Testis (tissue), 2 donors: ENCODE measurements around the gene CBR3.

Experiments used
- POLR2A ChIP-seq: fragments of 450-650 bp; IDR thresholded peaks from one replicate; pipeline ENCODE4 v1.6.1; 2017; ENCODE audit warnings: antibody characterized with exemption, mild to moderate bottlenecking, moderate library complexity
- TF ChIP-seq, protein P1 (sequence below), 3 experiments: fragments of 450-650 bp in 2 of 3; fragments of 200-600 bp in 1 of 3; sonication (generic) in 1 of 3; IDR thresholded peaks; one replicate each; pipeline ENCODE4 v1.5.1; 2016 to 2019; ENCODE audit warnings: antibody characterized with exemption in 3 of 3, mild to moderate bottlenecking in 2 of 3, moderate library complexity in 1 of 3

DNA sequence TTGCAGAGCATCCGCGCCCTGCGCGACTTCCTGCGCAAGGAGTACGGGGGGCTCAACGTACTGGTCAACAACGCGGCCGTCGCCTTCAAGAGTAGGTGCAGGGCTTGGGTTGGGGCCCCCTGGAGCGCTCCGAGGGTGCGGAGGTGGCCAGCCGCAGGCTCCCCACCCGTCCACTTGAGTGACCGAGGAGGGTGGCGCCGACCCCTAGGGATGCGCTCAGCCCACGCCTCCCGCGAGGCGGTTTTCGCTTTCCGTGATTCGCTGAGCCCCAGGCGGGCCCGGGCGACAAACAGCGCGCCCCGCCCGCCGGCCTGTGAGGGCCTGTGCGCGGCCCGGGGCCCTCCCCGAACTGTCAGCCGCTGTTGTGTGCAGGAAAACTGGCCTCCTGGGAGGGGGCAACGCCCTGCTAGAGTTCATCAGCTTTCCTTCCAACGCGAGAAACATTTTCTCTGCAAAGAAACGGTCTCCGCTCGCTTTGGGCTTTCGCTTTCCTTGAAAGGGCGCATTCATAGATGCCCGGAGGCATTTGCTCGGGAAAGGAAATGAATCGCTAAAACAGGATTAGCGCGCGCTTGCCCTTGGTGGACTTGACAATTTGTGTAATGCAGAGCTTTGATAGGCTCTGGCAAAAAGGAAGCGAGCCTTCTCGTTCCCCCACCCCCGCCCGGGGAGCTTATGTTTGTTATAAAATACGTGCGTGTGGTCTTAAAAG lies 668 bp downstream of the CBR3 start:
- TF ChIP-seq, protein P1, sequence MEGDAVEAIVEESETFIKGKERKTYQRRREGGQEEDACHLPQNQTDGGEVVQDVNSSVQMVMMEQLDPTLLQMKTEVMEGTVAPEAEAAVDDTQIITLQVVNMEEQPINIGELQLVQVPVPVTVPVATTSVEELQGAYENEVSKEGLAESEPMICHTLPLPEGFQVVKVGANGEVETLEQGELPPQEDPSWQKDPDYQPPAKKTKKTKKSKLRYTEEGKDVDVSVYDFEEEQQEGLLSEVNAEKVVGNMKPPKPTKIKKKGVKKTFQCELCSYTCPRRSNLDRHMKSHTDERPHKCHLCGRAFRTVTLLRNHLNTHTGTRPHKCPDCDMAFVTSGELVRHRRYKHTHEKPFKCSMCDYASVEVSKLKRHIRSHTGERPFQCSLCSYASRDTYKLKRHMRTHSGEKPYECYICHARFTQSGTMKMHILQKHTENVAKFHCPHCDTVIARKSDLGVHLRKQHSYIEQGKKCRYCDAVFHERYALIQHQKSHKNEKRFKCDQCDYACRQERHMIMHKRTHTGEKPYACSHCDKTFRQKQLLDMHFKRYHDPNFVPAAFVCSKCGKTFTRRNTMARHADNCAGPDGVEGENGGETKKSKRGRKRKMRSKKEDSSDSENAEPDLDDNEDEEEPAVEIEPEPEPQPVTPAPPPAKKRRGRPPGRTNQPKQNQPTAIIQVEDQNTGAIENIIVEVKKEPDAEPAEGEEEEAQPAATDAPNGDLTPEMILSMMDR (IDR thresholded peaks at IDR 0.05), result no peak
- TF ChIP-seq POLR2A, result no peak
